ENCODE data around the gene NRG3. TPM values are rescaled to one million over a fixed set of nuclear protein-coding genes. Genes with fewer than 3 reads are reported as not detected.

NRG3 gene
- total and polyA plus RNA-seq, 2 of the 8 experiments (the other 6 are each of a cell fraction or from before 2014, with no cell fraction given) = 4.2 to 5.0 TPM

DNA sequence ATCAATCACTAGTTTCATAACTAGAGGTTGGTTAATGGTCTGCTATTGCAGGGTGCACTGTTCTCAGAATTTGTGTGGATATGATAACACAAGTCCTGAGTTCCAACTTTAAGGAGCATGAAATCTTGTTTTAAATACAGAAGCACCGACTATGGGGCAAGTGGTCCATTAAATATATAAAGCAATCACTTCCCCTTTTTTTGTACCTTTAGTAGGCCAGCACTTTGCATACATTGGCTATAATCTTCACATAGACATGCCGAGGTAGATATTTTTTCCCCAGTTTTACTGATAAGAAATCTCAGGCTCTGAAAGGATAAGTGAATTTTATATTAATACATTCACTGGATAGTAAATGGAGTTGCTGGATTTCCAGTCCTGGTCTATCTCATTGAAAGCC is 286.3 kb downstream of the NRG3 start:
- Histone ChIP-seq H2BK12ac (ENCODE audit: low read depth, low read length) (no peak overlapping the region), H2BK120ac (replicated peaks; ENCODE audit: low read depth, low read length) (no peak overlapping the region), H3K4me3 (ENCODE audit: extremely low read depth in 1 of 4, insufficient read depth in 2 of 4, low read depth in 3 of 4, low read length in 4 of 4) (no peak overlapping the region), H3K56ac (replicated peaks; ENCODE audit: insufficient read length, low read depth, low read length) (no peak overlapping the region), H3K4me1 (replicated peaks in 1 of 4; ENCODE audit: control insufficient read depth in 3 of 4, insufficient read depth in 4 of 4, low read length in 3 of 4) (no peaks in the 10 kb centered on the region), H3K23me2 (ENCODE audit: low read depth, low read length) (no peaks in the 10 kb centered on the region), H3K14ac (ENCODE audit: insufficient read length) (no peak overlapping the region), H3K9me3 (ENCODE audit: insufficient read depth in 2 of 2, low read depth in 1 of 2, low read length in 1 of 2) (no peaks in the 10 kb centered on the region), H4K20me1 (replicated peaks in 1 of 2; ENCODE audit: control insufficient read depth in 1 of 2, insufficient read depth in 2 of 2, low read length in 2 of 2) (no peaks in the 10 kb centered on the region), H4K8ac (ENCODE audit: extremely low read depth, insufficient read depth, low read length) (no peak overlapping the region), H4K5ac (ENCODE audit: insufficient read length, low read depth, low read length) (no peak overlapping the region), H2AK5ac (ENCODE audit: low read depth, low read length) (no peak overlapping the region), H3K18ac (ENCODE audit: extremely low read depth, low read length) (no peak overlapping the region), H3K27me3 (replicated peaks in 1 of 4; ENCODE audit: control insufficient read depth in 3 of 4, extremely low read depth in 1 of 4, insufficient read depth in 3 of 4, low read length in 3 of 4) (no peaks in the 10 kb centered on the region), H2BK15ac (ENCODE audit: low read length) (no peak overlapping the region), H2BK5ac (ENCODE audit: low read depth, low read length) (no peak overlapping the region), H3K27ac (ENCODE audit: low read depth, low read length) (no peak overlapping the region), H3K36me3 (ENCODE audit: control insufficient read depth in 2 of 4, insufficient read depth in 4 of 4, low read length in 3 of 4) (no peaks in the 10 kb centered on the region), H2BK20ac (ENCODE audit: low read length) (no peak overlapping the region), H3K23ac (ENCODE audit: insufficient read length) (no peak overlapping the region), H2AFZ (ENCODE audit: low read length) (no peak overlapping the region), H3K4me2 (ENCODE audit: insufficient read depth in 1 of 2, low read depth in 2 of 2, low read length in 2 of 2) (no peak overlapping the region), H3K79me2 (ENCODE audit: control insufficient read depth in 1 of 2, insufficient read depth in 2 of 2, low read length in 2 of 2) (no peaks in the 10 kb centered on the region), H4K91ac (replicated peaks; ENCODE audit: insufficient read length, low read length) (no peak overlapping the region), H3K79me1 (ENCODE audit: low read depth, low read length) (no peaks in the 10 kb centered on the region), H3K4ac (replicated peaks; ENCODE audit: insufficient read length, low read depth, low read length) (no peak overlapping the region), H3K9ac (replicated peaks in 1 of 4; ENCODE audit: extremely low read depth in 1 of 4, low read depth in 3 of 4, low read length in 3 of 4) (no peak overlapping the region)
- FAIRE-seq (no peak), DNase-seq (ENCODE audit: low read depth in 1 of 2, low spot score in 2 of 2) (no peak)
- ChIA-PET CTCF (ENCODE audit: partially characterized antibody) (interaction anchor here (1.6 kb wide), 1 partner anchor 9 kb away, joined by 9 read pairs; no protein-coding TSS in a partner anchor), POLR2A (ENCODE audit: partially characterized antibody) (no interaction called here)
- 88% methylated on average over 2 of the region's 2 CpGs; no CpG with 5 or more reads in 1 of the 2 experiments for WGBS, 2 experiments (ENCODE audit: extremely low coverage in 1 of 2, insufficient coverage in 1 of 2, insufficient read length in 1 of 2, insufficient replicate concordance in 2 of 2, low coverage in 1 of 2, low lambda C conversion rate in 2 of 2, missing lambda C conversion rate in 1 of 2)
- TF ChIP-seq JUN (IDR thresholded peaks at IDR 0.05; ENCODE audit: low read depth, low read length) = no peak
- TF ChIP-seq CBX5 (IDR thresholded peaks at IDR 0.05; ENCODE audit: low read depth, low read length) = no peak
- TF ChIP-seq MAFK (IDR thresholded peaks at IDR 0.05; ENCODE audit: low read depth, low read length) = no peak
- TF ChIP-seq, protein P1, sequence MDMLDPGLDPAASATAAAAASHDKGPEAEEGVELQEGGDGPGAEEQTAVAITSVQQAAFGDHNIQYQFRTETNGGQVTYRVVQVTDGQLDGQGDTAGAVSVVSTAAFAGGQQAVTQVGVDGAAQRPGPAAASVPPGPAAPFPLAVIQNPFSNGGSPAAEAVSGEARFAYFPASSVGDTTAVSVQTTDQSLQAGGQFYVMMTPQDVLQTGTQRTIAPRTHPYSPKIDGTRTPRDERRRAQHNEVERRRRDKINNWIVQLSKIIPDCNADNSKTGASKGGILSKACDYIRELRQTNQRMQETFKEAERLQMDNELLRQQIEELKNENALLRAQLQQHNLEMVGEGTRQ (IDR thresholded peaks at IDR 0.05; ENCODE audit: low read length) = no peak
- TF ChIP-seq JUND (IDR thresholded peaks at IDR 0.05; ENCODE audit: low read length) = no peak
